Measurements from ENCODE around the gene PTP4A2.
"Not testable (repeated sequence)": the region's sequence is repeated elsewhere in the genome, so short reads cannot be mapped to it uniquely, and the experiment has no call there.

Gene PTP4A2

GRCh38 chr1:31905681-31906080, 32.5 kb downstream of the PTP4A2 start:
- Histone ChIP-seq H3K4me3 (ENCODE audit: low read length) (no peak overlapping the region), H3K4me1 (ENCODE audit: insufficient read depth, low read length) (no peaks in the 10 kb centered on the region), H2AFZ (ENCODE audit: low read depth, low read length) (no peak overlapping the region), H3K36me3 (ENCODE audit: insufficient read depth, low read length) (peaks cover 39% of the 10 kb centered on the region), H3K9me3 (ENCODE audit: low read length) (peaks cover 2% of the 10 kb centered on the region), H3K27me3 (ENCODE audit: insufficient read depth, low read length) (no peaks in the 10 kb centered on the region)

- Histone ChIP-seq H3K36me3 (ENCODE audit: insufficient read depth, low read length) (peaks cover 39% of the 10 kb centered on the region), H3K4me3 (ENCODE audit: low read length) (no peak overlapping the region), H3K4me1 (ENCODE audit: insufficient read depth, low read length) (no peaks in the 10 kb centered on the region), H2AFZ (ENCODE audit: low read depth, low read length) (no peak overlapping the region), H3K9me3 (ENCODE audit: low read length) (peaks cover 2% of the 10 kb centered on the region), H3K27me3 (ENCODE audit: insufficient read depth, low read length) (no peaks in the 10 kb centered on the region)
These were observed 33.1 kb downstream of the PTP4A2 start for GRCh38 chr1:31905093-31905509.

GRCh38 chr1:31904339-31905092, 33.7 kb downstream of the PTP4A2 start:
- Histone ChIP-seq H3K9me3 (ENCODE audit: low read length) (peaks cover 2% of the 10 kb centered on the region), H3K4me1 (ENCODE audit: insufficient read depth, low read length) (no peaks in the 10 kb centered on the region), H2AFZ (ENCODE audit: low read depth, low read length) (no peak overlapping the region), H3K27me3 (ENCODE audit: insufficient read depth, low read length) (no peaks in the 10 kb centered on the region), H3K4me3 (ENCODE audit: low read length) (no peak overlapping the region), H3K36me3 (ENCODE audit: insufficient read depth, low read length) (peaks cover 34% of the 10 kb centered on the region)

GRCh38 chr1:31902510-31902860, 35.7 kb downstream of the PTP4A2 start:
- H3K36me3 ChIP-seq (ENCODE audit: insufficient read depth, low read length): peaks cover 19% of the 10 kb centered on the region
- H2AFZ ChIP-seq (ENCODE audit: low read depth, low read length): no peak overlapping the region
- H3K9me3 ChIP-seq (ENCODE audit: low read length): peaks cover 2% of the 10 kb centered on the region
- H3K4me1 ChIP-seq (ENCODE audit: insufficient read depth, low read length): no peaks in the 10 kb centered on the region
- no peak overlapping the region for H3K4me3 ChIP-seq (ENCODE audit: low read length)
- no peaks in the 10 kb centered on the region for H3K27me3 ChIP-seq (ENCODE audit: insufficient read depth, low read length)

- Histone ChIP-seq H3K4me1 (ENCODE audit: insufficient read depth, low read length) (no peaks in the 10 kb centered on the region), H2AFZ (ENCODE audit: low read depth, low read length) (no peak overlapping the region), H3K36me3 (ENCODE audit: insufficient read depth, low read length) (peaks cover 14% of the 10 kb centered on the region), H3K27me3 (ENCODE audit: insufficient read depth, low read length) (no peaks in the 10 kb centered on the region), H3K9me3 (ENCODE audit: low read length) (peaks cover 2% of the 10 kb centered on the region), H3K4me3 (ENCODE audit: low read length) (no peak overlapping the region)
These were observed 36.2 kb downstream of the PTP4A2 start for GRCh38 chr1:31901838-31902509.

GRCh38 chr1:31900790-31901189, 37.4 kb downstream of the PTP4A2 start:
- no peaks in the 10 kb centered on the region for H3K27me3 ChIP-seq (ENCODE audit: insufficient read depth, low read length)
- H3K9me3 ChIP-seq (ENCODE audit: low read length): peaks cover 2% of the 10 kb centered on the region
- no peak overlapping the region for H2AFZ ChIP-seq (ENCODE audit: low read depth, low read length)
- H3K4me1 ChIP-seq (ENCODE audit: insufficient read depth, low read length): no peaks in the 10 kb centered on the region
- H3K4me3 ChIP-seq (ENCODE audit: low read length): no peak overlapping the region
- H3K36me3 ChIP-seq (ENCODE audit: insufficient read depth, low read length): peaks cover 4% of the 10 kb centered on the region

- Histone ChIP-seq H3K9me3 (ENCODE audit: low read length) (no peaks in the 10 kb centered on the region), H3K36me3 (ENCODE audit: insufficient read depth, low read length) (no peaks in the 10 kb centered on the region), H3K4me1 (ENCODE audit: insufficient read depth, low read length) (no peaks in the 10 kb centered on the region), H2AFZ (ENCODE audit: low read depth, low read length) (no peak overlapping the region), H3K27me3 (ENCODE audit: insufficient read depth, low read length) (no peaks in the 10 kb centered on the region), H3K4me3 (ENCODE audit: low read length) (no peak overlapping the region)
These were observed 40.6 kb downstream of the PTP4A2 start for GRCh38 chr1:31897526-31898100.

GRCh38 chr1:31895474-31896198, 42.5 kb downstream of the PTP4A2 start:
- H2AFZ ChIP-seq (ENCODE audit: low read depth, low read length); H3K4me1 ChIP-seq (ENCODE audit: insufficient read depth, low read length); H3K27me3 ChIP-seq (ENCODE audit: insufficient read depth, low read length); H3K4me3 ChIP-seq (ENCODE audit: low read length); H3K9me3 ChIP-seq (ENCODE audit: low read length); H3K36me3 ChIP-seq (ENCODE audit: insufficient read depth, low read length): not testable (repeated sequence)

GRCh38 chr1:31891280-31891679, 46.9 kb downstream of the PTP4A2 start:
- H3K36me3 ChIP-seq (ENCODE audit: insufficient read depth, low read length): no peaks in the 10 kb centered on the region
- H3K4me3 ChIP-seq (ENCODE audit: low read length): no peak overlapping the region
- no peaks in the 10 kb centered on the region for H3K27me3 ChIP-seq (ENCODE audit: insufficient read depth, low read length)
- no peak overlapping the region for H2AFZ ChIP-seq (ENCODE audit: low read depth, low read length)
- H3K4me1 ChIP-seq (ENCODE audit: insufficient read depth, low read length): no peaks in the 10 kb centered on the region
- H3K9me3 ChIP-seq (ENCODE audit: low read length): no peaks in the 10 kb centered on the region

GRCh38 chr1:31888291-31888690, 49.9 kb downstream of the PTP4A2 start:
- Histone ChIP-seq H3K9me3 (ENCODE audit: low read length) (no peaks in the 10 kb centered on the region), H3K4me3 (ENCODE audit: low read length) (no peak overlapping the region), H3K36me3 (ENCODE audit: insufficient read depth, low read length) (no peaks in the 10 kb centered on the region), H3K4me1 (ENCODE audit: insufficient read depth, low read length) (no peaks in the 10 kb centered on the region), H2AFZ (ENCODE audit: low read depth, low read length) (no peak overlapping the region), H3K27me3 (ENCODE audit: insufficient read depth, low read length) (no peaks in the 10 kb centered on the region)

GRCh38 chr1:31886866-31887265, 51.3 kb downstream of the PTP4A2 start:
- Histone ChIP-seq H3K9me3 (ENCODE audit: low read length) (no peaks in the 10 kb centered on the region), H2AFZ (ENCODE audit: low read depth, low read length) (no peak overlapping the region), H3K4me3 (ENCODE audit: low read length) (no peak overlapping the region), H3K27me3 (ENCODE audit: insufficient read depth, low read length) (no peaks in the 10 kb centered on the region), H3K36me3 (ENCODE audit: insufficient read depth, low read length) (no peaks in the 10 kb centered on the region), H3K4me1 (ENCODE audit: insufficient read depth, low read length) (no peaks in the 10 kb centered on the region)

- Histone ChIP-seq H3K9me3 (ENCODE audit: low read length) (no peaks in the 10 kb centered on the region), H3K4me3 (ENCODE audit: low read length) (no peak overlapping the region), H3K27me3 (ENCODE audit: insufficient read depth, low read length) (no peaks in the 10 kb centered on the region), H2AFZ (ENCODE audit: low read depth, low read length) (no peak overlapping the region), H3K4me1 (ENCODE audit: insufficient read depth, low read length) (no peaks in the 10 kb centered on the region), H3K36me3 (ENCODE audit: insufficient read depth, low read length) (no peaks in the 10 kb centered on the region)
These were observed 52.3 kb downstream of the PTP4A2 start for GRCh38 chr1:31885851-31886250.

- no peak overlapping the region for H2AFZ ChIP-seq (ENCODE audit: low read depth, low read length)
- H3K4me1 ChIP-seq (ENCODE audit: insufficient read depth, low read length): no peaks in the 10 kb centered on the region
- no peaks in the 10 kb centered on the region for H3K9me3 ChIP-seq (ENCODE audit: low read length)
- no peaks in the 10 kb centered on the region for H3K27me3 ChIP-seq (ENCODE audit: insufficient read depth, low read length)
- H3K4me3 ChIP-seq (ENCODE audit: low read length): no peak overlapping the region
- H3K36me3 ChIP-seq (ENCODE audit: insufficient read depth, low read length): no peaks in the 10 kb centered on the region
These were observed 54.7 kb downstream of the PTP4A2 start for GRCh38 chr1:31883357-31883942.
